ENCODE measurements around the gene ABR. TPM values are rescaled to one million over a fixed set of nuclear protein-coding genes. Genes with fewer than 3 reads are reported as not detected.

Gene ABR
- total RNA-seq, 2 experiments from 2014 or later, result 143 to 156 TPM

GRCh38 chr17:1197781-1198490, 18.2 kb upstream of the ABR start:
- Mint-ChIP-seq H3K4me1 (ENCODE audit: low read depth) (peaks cover 78% of the 10 kb centered on the region), H3K9me3 (ENCODE audit: insufficient read depth) (no peaks in the 10 kb centered on the region), H3K4me3 (peak overlapping the region; percentile 49), H3K27me3 (ENCODE audit: low read depth) (no peaks in the 10 kb centered on the region), H3K27ac (peak overlapping the region; percentile 92), H3K36me3 (ENCODE audit: low read depth) (peaks cover 12% of the 10 kb centered on the region)
- ChIA-PET CTCF (interaction anchor here (0.7 to 3.1 kb wide), 10 partner anchors 10 to 318 kb away, joined by 3 to 44 read pairs (median 4); no protein-coding TSS in a partner anchor), POLR2A (interaction anchor here (1.1 to 1.3 kb wide), 4 partner anchors 8 to 89 kb away, joined by 3 to 6 read pairs (median 3); no protein-coding TSS in a partner anchor)
- ATAC-seq, result peak; percentile 70
- peak; percentile 91 for DNase-seq

- ChIA-PET CTCF (interaction anchor here (0.7 to 3.1 kb wide), 9 partner anchors 9 to 318 kb away, joined by 3 to 44 read pairs (median 4); no protein-coding TSS in a partner anchor), POLR2A (interaction anchor here (0.5 to 1.3 kb wide), 5 partner anchors 8 to 89 kb away, joined by 3 to 6 read pairs (median 3); no protein-coding TSS in a partner anchor)
- Mint-ChIP-seq H3K4me1 (ENCODE audit: low read depth) (peaks cover 74% of the 10 kb centered on the region), H3K36me3 (ENCODE audit: low read depth) (peaks cover 10% of the 10 kb centered on the region), H3K4me3 (peak overlapping the region; percentile 49), H3K27ac (peak overlapping the region; percentile 92), H3K27me3 (ENCODE audit: low read depth) (no peaks in the 10 kb centered on the region), H3K9me3 (ENCODE audit: insufficient read depth) (no peaks in the 10 kb centered on the region)
- ATAC-seq, result no peak
- DNase-seq, result peak; percentile 41
Observed at GRCh38 chr17:1197379-1197778, 17.6 kb upstream of the ABR start.

GRCh38 chr17:1196946-1197345, 17.2 kb upstream of the ABR start:
- H3K27ac Mint-ChIP-seq, result peak overlapping the region; percentile 92
- DNase-seq (no peak), ATAC-seq (no peak)
- H3K36me3 Mint-ChIP-seq (ENCODE audit: low read depth), result peaks cover 6% of the 10 kb centered on the region
- ChIA-PET POLR2A (interaction anchor here (0.5 kb wide), 1 partner anchor 16 kb away, joined by 3 read pairs; no protein-coding TSS in a partner anchor), CTCF (interaction anchor here (1.4 to 3.1 kb wide), 6 partner anchors 9 to 141 kb away, joined by 3 to 44 read pairs (median 6); no protein-coding TSS in a partner anchor)
- H3K27me3 Mint-ChIP-seq (ENCODE audit: low read depth), result no peaks in the 10 kb centered on the region
- no peaks in the 10 kb centered on the region for H3K9me3 Mint-ChIP-seq (ENCODE audit: insufficient read depth)
- peaks cover 70% of the 10 kb centered on the region for H3K4me1 Mint-ChIP-seq (ENCODE audit: low read depth)
- H3K4me3 Mint-ChIP-seq, result peak overlapping the region; percentile 49

GRCh38 chr17:1192911-1193699, 13.3 kb upstream of the ABR start:
- POLR2A ChIA-PET, result interaction anchor here (0.8 kb wide), 1 partner anchor 8 kb away, joined by 3 read pairs; no protein-coding TSS in a partner anchor
- H3K27ac Mint-ChIP-seq, result no peak overlapping the region
- CTCF ChIA-PET, result interaction anchor here (1.0 to 7.3 kb wide), 3 partner anchors 8 to 71 kb away, joined by 5 to 77 read pairs (median 5); no protein-coding TSS in a partner anchor

GRCh38 chr17:1190751-1191331, 11.1 kb upstream of the ABR start:
- Mint-ChIP-seq H3K36me3 (ENCODE audit: low read depth) (no peaks in the 10 kb centered on the region), H3K27ac (no peak overlapping the region), H3K9me3 (ENCODE audit: insufficient read depth) (no peaks in the 10 kb centered on the region), H3K4me3 (no peak overlapping the region), H3K27me3 (ENCODE audit: low read depth) (peaks cover 5% of the 10 kb centered on the region), H3K4me1 (ENCODE audit: low read depth) (peaks cover 30% of the 10 kb centered on the region)
- DNase-seq (no peak), ATAC-seq (no peak)
- ChIA-PET POLR2A (interaction anchor here (1.0 kb wide), 1 partner anchor 9 kb away, joined by 3 read pairs; no protein-coding TSS in a partner anchor), CTCF (interaction anchor here (7.3 kb wide), 1 partner anchor 69 kb away, joined by 77 read pairs; no protein-coding TSS in a partner anchor)

More at GRCh38 chr17:1192911-1193699, 13.3 kb upstream of the ABR start:
- H3K36me3 Mint-ChIP-seq (ENCODE audit: low read depth), result peaks cover 3% of the 10 kb centered on the region
- H3K27me3 Mint-ChIP-seq (ENCODE audit: low read depth), result peaks cover 5% of the 10 kb centered on the region
- ATAC-seq (no peak), DNase-seq (no peak)
- peaks cover 37% of the 10 kb centered on the region for H3K4me1 Mint-ChIP-seq (ENCODE audit: low read depth)
- H3K9me3 Mint-ChIP-seq (ENCODE audit: insufficient read depth), result no peaks in the 10 kb centered on the region
- no peak overlapping the region for H3K4me3 Mint-ChIP-seq

- ChIA-PET CTCF (interaction anchor here (1.2 to 7.3 kb wide), 9 partner anchors 8 to 131 kb away, joined by 3 to 77 read pairs (median 12); no protein-coding TSS in a partner anchor), POLR2A (interaction anchor here (1.2 to 1.4 kb wide), 2 partner anchors 9 to 12 kb away, joined by 3 to 5 read pairs; no protein-coding TSS in a partner anchor)
Observed at GRCh38 chr17:1188812-1189504, 9.2 kb upstream of the ABR start.

GRCh38 chr17:1186923-1187771, 7.4 kb upstream of the ABR start:
- H3K9me3 Mint-ChIP-seq (ENCODE audit: insufficient read depth), result no peaks in the 10 kb centered on the region

More at GRCh38 chr17:1188812-1189504, 9.2 kb upstream of the ABR start:
- H3K27ac Mint-ChIP-seq, result no peak overlapping the region
- peaks cover 5% of the 10 kb centered on the region for H3K27me3 Mint-ChIP-seq (ENCODE audit: low read depth)
- ATAC-seq (no peak), DNase-seq (no peak)
- H3K4me3 Mint-ChIP-seq, result no peak overlapping the region
- no peaks in the 10 kb centered on the region for H3K36me3 Mint-ChIP-seq (ENCODE audit: low read depth)
- H3K9me3 Mint-ChIP-seq (ENCODE audit: insufficient read depth), result no peaks in the 10 kb centered on the region
- H3K4me1 Mint-ChIP-seq (ENCODE audit: low read depth), result peaks cover 24% of the 10 kb centered on the region

GRCh38 chr17:1186214-1186820, 6.5 kb upstream of the ABR start:
- Mint-ChIP-seq H3K4me3 (no peak overlapping the region), H3K27me3 (ENCODE audit: low read depth) (peaks cover 6% of the 10 kb centered on the region), H3K27ac (no peak overlapping the region), H3K9me3 (ENCODE audit: insufficient read depth) (no peaks in the 10 kb centered on the region), H3K36me3 (ENCODE audit: low read depth) (no peaks in the 10 kb centered on the region), H3K4me1 (ENCODE audit: low read depth) (peaks cover 28% of the 10 kb centered on the region)
- no peak for ATAC-seq
- CTCF ChIA-PET, result interaction anchor here (1.4 to 7.3 kb wide), 5 partner anchors 11 to 128 kb away, joined by 5 to 77 read pairs (median 29); no protein-coding TSS in a partner anchor
- POLR2A ChIA-PET, result no interaction called here
- DNase-seq, result no peak

More at GRCh38 chr17:1186923-1187771, 7.4 kb upstream of the ABR start:
- ChIA-PET CTCF (interaction anchor here (0.7 to 7.3 kb wide), 24 partner anchors 10 to 145 kb away, joined by 3 to 77 read pairs (median 4); no protein-coding TSS in a partner anchor), POLR2A (no interaction called here)
- Mint-ChIP-seq H3K27me3 (ENCODE audit: low read depth) (peaks cover 5% of the 10 kb centered on the region), H3K4me1 (ENCODE audit: low read depth) (peaks cover 29% of the 10 kb centered on the region), H3K27ac (peak overlapping the region; percentile 61), H3K36me3 (ENCODE audit: low read depth) (no peaks in the 10 kb centered on the region), H3K4me3 (no peak overlapping the region)
- DNase-seq, result peak; percentile 80
- ATAC-seq, result peak; percentile 95

- DNase-seq (peak; percentile 39), ATAC-seq (no peak)
- Mint-ChIP-seq H3K27me3 (ENCODE audit: low read depth) (peaks cover 12% of the 10 kb centered on the region), H3K4me3 (no peak overlapping the region), H3K27ac (peak overlapping the region; percentile 61), H3K36me3 (ENCODE audit: low read depth) (no peaks in the 10 kb centered on the region), H3K9me3 (ENCODE audit: insufficient read depth) (no peaks in the 10 kb centered on the region), H3K4me1 (ENCODE audit: low read depth) (peaks cover 32% of the 10 kb centered on the region)
- POLR2A ChIA-PET, result interaction anchor here (0.5 kb wide), 1 partner anchor 23 kb away, joined by 3 read pairs; no protein-coding TSS in a partner anchor
- CTCF ChIA-PET, result interaction anchor here (1.5 to 4.8 kb wide), 2 partner anchors 19 to 61 kb away, joined by 5 to 31 read pairs; no protein-coding TSS in a partner anchor
Observed at GRCh38 chr17:1183171-1183873, 3.5 kb upstream of the ABR start.
